ENCODE data around the gene LHB.
"Not testable (repeated sequence)": the region's sequence is repeated elsewhere in the genome, so short reads cannot be mapped to it uniquely, and the experiment has no call there.

Gene LHB

GRCh38 chr19:49036815-49037214 lies 19.9 kb upstream of the LHB start, which contains the start of gene CGB1:
Gene CGB1, minus strand, starts transcription at chr19:49036895. Its CDS starts 184 bp downstream, at chr19:49036711.
- DNase-seq = not testable (repeated sequence)

GRCh38 chr19:49031642-49032301 lies 14.9 kb upstream of the LHB start, which contains the start of gene CGB2:
Gene CGB2, plus strand, starts transcription at chr19:49031890. Its CDS starts 206 bp downstream, at chr19:49032096.
- DNase-seq = not testable (repeated sequence)

- not testable (repeated sequence) for DNase-seq
Observed at GRCh38 chr19:49030323-49030722, 13.4 kb upstream of the LHB start.

GRCh38 chr19:49029749-49030148 lies 12.9 kb upstream of the LHB start:
- DNase-seq = not testable (repeated sequence)

- not testable (repeated sequence) for DNase-seq
Observed at GRCh38 chr19:49028686-49029085, 11.8 kb upstream of the LHB start.

- not testable (repeated sequence) for DNase-seq
Observed at GRCh38 chr19:49025599-49025998, 8.7 kb upstream of the LHB start.

GRCh38 chr19:49025088-49025487 lies 8.2 kb upstream of the LHB start:
- DNase-seq = not testable (repeated sequence)

- DNase-seq = not testable (repeated sequence)
Observed at GRCh38 chr19:49024233-49024632, 7.3 kb upstream of the LHB start, which contains the start of gene CGB3. Gene CGB3, minus strand, starts transcription at chr19:49024333. Its CDS starts 362 bp downstream, at chr19:49023971.

GRCh38 chr19:49022116-49022515 lies 5.2 kb upstream of the LHB start:
- DNase-seq = no peak

GRCh38 chr19:49020931-49021895 lies 4.3 kb upstream of the LHB start:
- DNase-seq = no peak

- DNase-seq = no peak
Observed at GRCh38 chr19:49020342-49020741, 3.5 kb upstream of the LHB start.

- peak; percentile 46 for DNase-seq
Observed at GRCh38 chr19:49019242-49019932, 2.5 kb upstream of the LHB start.

GRCh38 chr19:49018388-49019241 lies 1.7 kb upstream of the LHB start:
- DNase-seq = not testable (repeated sequence)

- DNase-seq = peak; percentile 57
Observed at GRCh38 chr19:49017666-49018351, 918 bp upstream of the LHB start.

GRCh38 chr19:49016067-49016839 lies 638 bp downstream of the LHB start:
- DNase-seq = no peak

- no peak for DNase-seq
Observed at GRCh38 chr19:49014870-49015255, 2.0 kb downstream of the LHB start.

- no peak for DNase-seq
Observed at GRCh38 chr19:49014123-49014869, 2.6 kb downstream of the LHB start.

- DNase-seq = no peak
Observed at GRCh38 chr19:49011194-49011593, 5.7 kb downstream of the LHB start.

GRCh38 chr19:49010453-49010852 lies 6.4 kb downstream of the LHB start:
- no peak for DNase-seq

- DNase-seq = no peak
Observed at GRCh38 chr19:49009828-49010227, 7.1 kb downstream of the LHB start.

All from activated effector memory CD4-positive, alpha-beta T cell treated with Interleukin-2 at 50 U/mL for 16 hours (primary cell).